Effector CD8-positive, alpha-beta T cell (primary cell): ENCODE measurements around the gene KRT7.

Experiments used
- DNase-seq: peaks from one replicate; lab custom pipeline; 2025; lab: John Stamatoyannopoulos, UW

KRT7 gene

GRCh38 chr12:52211716-52212585 lies 21.1 kb upstream of the KRT7 start:
- no peak for DNase-seq

DNA sequence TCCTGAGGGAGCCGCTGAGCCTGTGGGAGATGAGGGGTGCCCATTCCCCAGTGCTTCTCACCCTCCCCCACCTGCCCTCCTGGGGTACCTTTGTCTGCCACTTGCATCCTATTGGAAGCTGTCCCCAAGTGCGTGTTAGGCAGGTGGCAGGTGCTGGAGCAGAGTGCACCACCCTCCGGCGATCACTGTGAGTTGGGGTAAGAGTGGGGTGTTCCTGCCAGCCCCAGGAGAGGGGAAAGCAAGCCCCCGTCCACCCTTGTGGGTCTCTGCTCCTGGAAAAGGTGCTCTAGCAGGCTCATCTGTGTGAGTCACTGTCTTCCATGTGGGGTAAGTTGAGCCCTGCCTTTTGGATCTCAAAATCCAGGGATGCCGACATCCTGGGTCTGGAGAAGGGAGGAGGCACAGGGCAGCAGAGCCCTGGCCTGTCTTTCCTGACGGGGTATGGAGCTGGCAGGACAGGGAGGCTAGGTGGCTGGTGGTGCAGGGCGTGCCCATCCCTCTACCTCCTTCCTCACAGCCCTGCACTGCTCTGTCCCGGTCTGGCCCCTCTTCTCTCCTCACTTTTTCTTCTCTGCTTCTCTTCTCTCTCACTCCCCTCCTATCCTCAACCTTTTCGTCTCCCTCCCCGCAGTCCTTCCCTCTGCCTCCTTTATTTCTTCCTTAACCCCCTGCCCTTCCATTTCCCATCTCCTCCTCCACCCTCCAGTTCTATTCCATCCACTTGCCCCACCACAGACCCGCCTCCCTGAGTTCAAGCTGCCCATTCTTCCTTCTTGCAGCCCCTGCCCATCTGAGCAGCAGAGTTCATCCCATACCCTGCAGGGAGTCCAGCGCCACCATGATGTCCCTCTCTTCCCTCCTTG lies 20.1 kb upstream of the KRT7 start:
- no peak for DNase-seq

DNA sequence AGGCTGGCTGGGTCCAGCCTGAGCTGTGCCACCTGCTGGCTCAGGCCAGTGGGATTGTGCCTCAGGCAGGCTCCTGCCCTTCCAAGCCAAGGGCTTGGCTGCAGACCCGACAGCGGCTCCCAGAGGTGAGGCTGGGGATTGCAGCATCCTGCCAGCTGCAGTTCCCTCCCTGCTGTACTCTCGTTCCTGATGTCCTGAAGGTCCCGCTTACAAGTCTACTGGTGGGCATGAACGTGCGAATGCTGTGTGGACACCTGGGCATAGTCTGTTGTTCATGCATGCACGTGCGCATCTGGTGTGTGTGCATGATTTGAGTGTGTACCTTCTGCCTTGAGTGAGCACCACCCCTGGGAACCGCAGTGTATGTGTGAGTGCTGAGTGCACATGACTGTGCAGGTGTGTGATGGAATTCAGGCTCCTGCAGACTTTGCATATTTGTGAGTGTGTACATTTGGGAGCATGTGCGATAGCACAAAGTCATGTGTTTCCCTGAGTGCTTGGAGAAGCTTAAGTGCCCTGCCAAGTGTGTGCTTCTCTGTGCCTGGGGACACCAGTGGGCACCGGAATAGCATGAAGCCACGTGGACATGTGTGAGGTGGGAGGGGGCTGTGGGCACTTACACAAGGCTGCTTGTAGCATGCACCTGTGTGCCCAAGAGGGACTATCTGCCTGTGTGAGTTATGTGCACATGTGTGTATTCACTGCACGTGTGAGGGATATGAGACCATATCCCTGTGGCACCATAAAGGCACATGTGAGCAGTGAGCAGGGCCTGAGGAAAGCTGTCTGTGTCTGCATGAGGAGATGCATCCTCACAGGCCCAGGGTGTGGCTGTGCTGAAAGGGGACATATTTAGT lies 19.3 kb upstream of the KRT7 start:
- DNase-seq, result peak; percentile 15

DNA sequence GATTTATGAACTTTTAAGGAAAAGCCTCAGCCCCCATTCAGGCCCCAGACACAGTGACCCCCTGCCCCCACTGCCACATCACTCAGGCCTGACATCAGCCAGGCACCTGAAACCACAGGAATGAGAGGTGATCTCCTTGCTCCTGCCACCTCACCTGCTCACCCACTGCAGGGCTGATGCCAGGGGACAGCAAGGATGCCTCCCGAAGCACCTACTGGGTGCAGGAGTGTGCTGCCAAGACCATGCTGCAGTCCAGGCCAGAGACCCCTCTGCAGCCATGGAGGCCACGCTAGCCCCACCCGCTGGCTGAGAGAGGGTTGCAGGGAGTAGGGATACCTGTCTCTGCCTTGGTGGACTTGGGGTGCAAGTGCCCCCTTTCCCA lies 18.6 kb upstream of the KRT7 start:
- no peak for DNase-seq

DNA sequence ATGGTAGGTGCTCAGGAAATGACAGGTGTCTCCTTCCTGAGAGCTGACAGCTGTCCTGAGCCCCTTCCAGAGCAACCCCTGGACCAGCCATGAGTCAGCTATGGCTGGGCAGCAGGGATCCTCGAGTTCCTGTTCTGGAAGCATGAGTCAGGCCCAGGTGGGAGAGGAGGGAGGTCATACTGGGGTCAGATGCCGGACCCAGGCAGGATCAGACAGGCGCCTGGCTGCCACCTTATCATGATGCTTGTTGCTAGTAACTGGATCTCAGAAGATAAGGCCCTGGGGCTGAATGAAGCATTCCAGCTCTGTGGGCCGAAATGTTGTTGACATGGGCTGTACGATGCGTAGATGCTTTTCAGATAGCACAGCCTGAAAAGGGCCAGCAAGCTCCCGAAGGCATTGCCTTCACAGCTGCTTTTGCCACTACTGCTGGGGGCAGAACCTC lies 17.4 kb upstream of the KRT7 start:
- no peak for DNase-seq

- no peak for DNase-seq
Observed at GRCh38 chr12:52216100-52216499, 16.9 kb upstream of the KRT7 start.

DNA sequence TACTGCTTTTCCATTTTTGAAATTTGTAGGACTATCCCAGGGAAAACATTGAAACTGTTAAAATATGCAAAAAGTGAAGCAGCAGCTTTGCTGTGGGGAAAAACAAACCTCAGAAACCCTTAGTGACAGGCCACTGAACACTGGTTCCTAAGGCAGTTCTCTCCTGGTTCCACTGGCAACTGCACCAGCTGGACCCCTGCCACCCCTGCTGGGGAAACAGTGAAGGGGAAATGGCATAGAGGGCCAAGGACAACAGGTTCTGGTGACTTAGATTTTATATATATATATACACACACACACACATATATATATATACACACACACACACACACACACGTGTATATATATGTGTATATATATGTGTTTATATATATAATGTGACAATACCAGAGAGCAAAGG lies 16.2 kb upstream of the KRT7 start:
- no peak for DNase-seq

GRCh38 chr12:52217223-52217622 lies 15.8 kb upstream of the KRT7 start:
- no peak for DNase-seq

GRCh38 chr12:52218001-52218400 lies 15.0 kb upstream of the KRT7 start:
- DNase-seq, result no peak

DNA sequence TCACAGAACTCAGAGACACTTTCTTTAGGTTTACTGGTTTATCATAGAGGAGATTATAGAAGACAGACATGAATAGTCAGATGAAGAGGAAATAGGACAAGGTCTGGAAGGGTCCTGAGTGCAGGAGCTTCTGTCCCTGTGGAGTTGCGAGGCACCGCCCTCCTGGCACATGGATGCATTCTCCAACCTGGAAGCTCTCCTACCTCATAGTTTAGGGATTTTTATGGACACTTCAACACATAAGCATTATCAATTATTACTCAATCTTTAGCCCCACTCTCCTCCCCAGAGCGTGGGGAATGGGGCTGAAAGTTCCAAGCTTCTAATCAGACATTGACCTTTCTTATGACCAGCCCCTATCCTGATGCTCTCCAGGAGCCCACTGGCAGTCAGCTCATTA lies 12.6 kb upstream of the KRT7 start:
- DNase-seq, result no peak

GRCh38 chr12:52221070-52221781 lies 11.8 kb upstream of the KRT7 start:
- no peak for DNase-seq

- no peak for DNase-seq
Observed at GRCh38 chr12:52221912-52222457, 11.1 kb upstream of the KRT7 start.

DNA sequence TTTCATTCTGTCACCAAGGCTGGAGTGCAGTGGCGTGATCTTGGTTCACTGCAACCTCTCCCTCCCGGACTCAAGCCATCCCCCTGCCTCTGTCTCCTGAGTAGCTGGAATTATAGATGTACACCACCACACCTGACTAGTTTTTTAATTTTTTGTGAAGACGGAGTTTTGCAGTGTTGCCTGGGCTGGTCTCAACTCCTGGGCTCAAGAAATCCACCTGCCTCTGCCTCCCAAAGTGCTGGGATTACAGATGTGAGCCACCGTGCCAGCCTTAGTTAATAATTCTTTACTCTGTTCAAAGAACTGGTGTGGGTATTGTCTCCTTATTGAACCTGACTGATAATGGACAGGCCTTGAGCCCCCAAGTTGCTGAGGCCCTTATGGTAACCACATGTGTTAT lies 10.4 kb upstream of the KRT7 start:
- no peak for DNase-seq

DNA sequence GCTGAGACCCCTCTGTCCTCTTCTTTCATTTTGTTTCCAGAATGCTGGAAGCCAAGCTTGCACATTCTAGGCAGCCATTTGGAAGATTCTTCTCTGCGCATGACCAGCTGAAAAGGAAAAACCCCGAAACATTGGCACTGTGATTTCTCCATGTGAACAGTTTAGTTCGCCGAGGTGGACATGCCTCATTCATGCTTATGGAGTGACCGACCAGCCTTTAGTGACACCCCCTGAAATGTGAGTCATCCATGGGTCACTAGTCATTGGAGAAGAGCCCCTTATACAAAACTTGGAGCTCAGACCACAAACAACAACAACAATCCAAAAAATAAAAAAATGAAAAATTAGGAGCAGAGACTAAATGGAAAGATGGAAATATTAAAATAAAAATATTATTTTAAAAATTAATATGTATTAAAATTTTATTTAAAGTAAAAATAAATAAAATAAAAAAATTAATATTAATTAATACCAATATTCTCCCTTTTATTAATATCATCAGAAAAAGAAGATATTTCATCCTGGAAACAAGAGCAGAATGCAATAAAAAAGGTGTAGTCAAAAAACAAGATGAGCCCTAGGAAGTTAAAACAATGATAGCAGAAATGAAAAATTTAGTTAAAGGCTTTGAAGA lies 9.5 kb upstream of the KRT7 start:
- no peak for DNase-seq

DNA sequence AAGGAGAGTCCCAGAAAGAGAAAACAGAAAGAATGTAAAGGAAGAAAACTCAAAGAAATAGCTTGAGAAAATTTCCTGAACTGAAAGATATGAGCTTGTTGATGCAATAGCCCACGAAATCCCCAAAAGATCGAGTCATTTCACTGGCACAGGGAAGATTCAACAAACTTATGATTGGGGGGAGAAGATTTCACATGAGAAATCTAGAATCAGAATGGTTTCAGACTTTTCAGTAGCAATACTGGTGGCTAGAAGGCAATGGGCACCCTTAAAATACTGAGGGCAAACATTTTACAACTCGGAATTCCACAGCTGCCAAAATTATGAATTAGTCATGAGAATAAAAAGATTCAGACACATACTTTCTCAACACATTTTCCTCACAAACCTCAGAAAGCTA lies 8.9 kb upstream of the KRT7 start:
- no peak for DNase-seq

DNA sequence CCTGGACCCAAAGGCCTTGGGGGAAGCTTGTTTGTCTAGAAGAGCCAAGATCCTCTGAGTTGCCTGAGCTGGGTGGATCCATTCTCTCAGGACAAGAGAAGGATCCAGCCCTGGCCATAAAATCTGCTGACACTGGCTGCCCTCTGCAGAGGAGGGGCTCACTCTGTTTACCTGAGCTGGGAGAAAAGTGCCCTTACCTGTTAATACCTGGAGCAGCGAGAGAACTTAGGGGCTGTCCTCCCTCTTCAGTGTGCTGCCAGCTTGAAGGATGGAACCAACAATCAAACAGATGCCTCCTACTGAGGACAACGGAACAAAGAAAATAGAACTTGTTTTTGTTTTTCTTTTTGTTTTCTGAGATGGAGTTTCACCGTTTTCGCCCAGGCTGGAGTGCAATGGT lies 7.3 kb upstream of the KRT7 start:
- DNase-seq, result no peak

DNA sequence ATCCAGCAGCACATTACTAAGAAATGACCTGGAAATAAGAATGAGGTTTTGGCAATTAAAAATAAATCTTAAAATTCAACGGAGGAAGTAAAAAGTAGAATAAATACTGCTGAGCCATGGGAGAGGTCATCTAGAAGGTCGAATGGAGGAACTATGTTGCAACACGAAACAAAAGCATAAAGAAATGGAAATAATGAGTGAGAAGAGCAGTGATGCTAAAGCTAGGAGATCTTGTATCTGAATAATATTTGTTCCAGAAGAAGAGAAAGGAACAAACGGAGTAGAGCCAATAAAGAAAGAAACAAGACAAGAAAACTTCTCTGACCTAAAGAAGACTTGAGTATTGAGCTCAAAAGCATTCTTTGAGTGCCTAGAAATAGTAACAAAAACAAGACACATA lies 6.6 kb upstream of the KRT7 start:
- DNase-seq, result no peak

DNA sequence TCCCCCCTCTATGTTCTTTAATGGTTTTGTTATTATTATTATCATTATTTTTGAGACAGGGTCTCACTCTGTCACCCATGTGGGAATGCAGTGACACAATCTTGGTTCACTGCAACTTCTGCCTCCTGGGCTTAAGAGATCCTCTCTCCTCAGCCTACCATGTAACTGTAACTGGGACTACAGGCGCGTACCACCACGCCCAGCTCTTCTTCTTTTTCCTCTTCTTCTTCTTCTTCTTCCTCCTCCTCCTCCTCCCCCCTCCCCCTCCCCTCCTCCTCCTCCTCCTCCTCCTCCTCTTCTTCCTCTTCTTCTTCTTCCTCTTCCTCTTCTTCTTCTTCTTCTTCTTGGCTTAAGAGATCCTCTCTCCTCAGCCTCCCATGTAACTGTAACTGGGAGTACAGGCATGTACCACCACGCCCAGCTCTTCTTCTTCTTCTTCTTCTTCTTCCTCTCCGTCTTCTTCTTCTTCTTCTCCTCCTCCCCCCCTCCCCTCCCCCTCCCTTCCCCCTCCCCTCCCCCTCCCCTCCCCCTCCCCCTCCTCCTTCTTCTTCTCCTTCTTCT lies 5.4 kb upstream of the KRT7 start:
- DNase-seq, result no peak

DNA sequence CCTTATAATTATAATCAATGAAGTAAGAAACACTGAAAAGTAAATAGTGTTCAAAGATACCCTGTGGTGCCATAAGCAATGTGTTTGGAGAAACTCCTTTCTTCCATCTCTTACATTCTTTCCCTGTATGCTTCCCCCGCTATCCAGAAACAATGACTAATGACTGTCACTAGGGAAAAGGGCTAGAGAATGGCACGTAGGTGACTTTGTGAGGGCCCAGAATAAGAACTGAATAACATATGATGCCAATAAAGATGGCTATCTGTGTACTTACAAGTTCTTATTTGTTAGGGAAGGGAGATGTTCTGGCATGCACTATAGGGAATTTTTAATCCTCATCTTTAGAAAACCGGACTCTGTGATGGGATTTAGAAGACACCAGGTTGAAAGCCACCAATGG lies 4.7 kb upstream of the KRT7 start:
- DNase-seq, result no peak

DNA sequence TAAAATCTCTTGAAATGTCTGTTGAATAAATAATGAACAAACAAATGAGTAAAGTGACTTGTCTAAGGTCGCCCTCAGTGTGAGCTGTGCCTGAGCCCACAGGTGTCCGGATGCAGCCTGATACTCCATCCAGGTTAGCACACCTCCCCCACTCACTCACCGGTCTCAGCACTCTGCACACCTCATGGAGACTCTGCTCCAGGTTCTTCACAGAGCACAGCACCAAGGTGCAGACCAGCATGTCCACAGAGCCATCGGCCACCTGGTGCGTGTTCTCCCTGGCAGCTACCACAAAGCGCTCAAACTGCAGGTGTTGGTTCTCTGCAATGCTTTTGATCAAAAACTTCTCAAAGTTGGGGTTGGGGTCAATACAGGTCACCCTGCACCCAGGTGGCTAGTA lies 4.1 kb upstream of the KRT7 start:
- DNase-seq, result no peak
